ENCODE results near the gene ARID1B. TPM values are rescaled to one million over a fixed set of nuclear protein-coding genes. Genes with fewer than 3 reads are reported as not detected.

ARID1B gene
- total and polyA plus RNA-seq, 9 donors: 44.2 to 72.5 (median 63.5) TPM

DNA sequence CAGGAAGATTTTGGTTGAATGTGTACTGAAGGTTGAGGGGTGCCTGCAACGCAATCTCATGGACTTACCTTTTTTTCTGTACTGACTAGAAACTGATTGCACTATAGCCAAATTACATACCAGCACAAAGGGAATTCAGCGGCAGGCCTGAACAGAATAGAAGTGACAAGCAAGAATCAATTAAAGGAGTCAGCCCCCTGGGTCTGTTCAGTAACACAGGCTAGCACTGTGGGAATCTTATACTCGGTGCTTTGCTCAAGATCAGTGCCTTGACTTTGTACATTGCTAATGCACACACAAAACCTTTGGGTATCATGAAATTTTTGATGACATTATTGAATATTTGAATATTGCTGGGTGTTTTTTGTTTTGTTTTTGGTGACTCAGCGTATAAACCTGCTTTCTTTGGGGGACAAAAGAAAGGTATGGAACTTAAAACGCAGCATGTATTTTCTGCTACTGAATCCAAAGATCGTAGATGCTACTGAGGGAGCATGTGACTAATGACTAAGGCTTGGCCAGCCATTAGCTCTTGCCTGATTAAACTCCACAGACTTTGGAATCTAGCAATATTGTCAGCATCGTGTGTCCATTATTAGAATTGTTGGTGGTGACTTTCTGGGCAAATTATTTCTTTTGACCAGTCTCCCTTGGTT, 236.6 kb downstream of the ARID1B start:
- no peak for DNase-seq
- H3K27me3 ChIP-seq (ENCODE audit: control insufficient read depth, insufficient read depth, low read length): no peaks in the 10 kb centered on the region
- peaks cover 6% of the 10 kb centered on the region for H3K9me3 ChIP-seq (replicated peaks; ENCODE audit: control insufficient read depth, low read depth, low read length)
- no peak overlapping the region for H3K27ac ChIP-seq (ENCODE audit: low read length)
- H3K4me3 ChIP-seq (ENCODE audit: low read length): no peak overlapping the region
- WGBS (ENCODE audit: insufficient coverage): 89% methylated on average over 3 of the region's 7 CpGs
- H3K36me3 ChIP-seq (ENCODE audit: control insufficient read depth, insufficient read depth, low read length): no peaks in the 10 kb centered on the region
- H3K4me1 ChIP-seq (ENCODE audit: control insufficient read depth, insufficient read depth, low read length): no peaks in the 10 kb centered on the region

DNA sequence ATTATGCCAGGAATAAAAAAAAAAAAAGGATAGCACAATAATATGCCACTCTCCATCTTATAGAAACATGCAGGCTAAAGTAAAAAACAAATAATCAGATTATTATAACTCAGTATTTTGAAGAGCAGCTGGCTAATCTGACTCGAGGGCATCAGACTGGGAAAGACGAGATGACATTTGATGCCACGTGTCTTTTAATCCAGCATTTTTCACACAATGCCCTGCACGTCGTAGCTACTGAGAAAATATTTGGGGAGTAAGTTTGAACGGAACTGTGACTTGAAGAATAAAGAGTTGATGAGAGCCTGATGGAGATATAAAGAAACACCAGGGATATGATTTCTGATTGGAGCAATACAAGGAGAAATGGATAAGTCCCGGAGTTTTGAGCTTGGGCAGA, 237.7 kb downstream of the ARID1B start:
- Histone ChIP-seq H3K27ac (ENCODE audit: low read length) (no peak overlapping the region), H3K4me3 (ENCODE audit: low read length) (no peak overlapping the region), H3K9me3 (replicated peaks; ENCODE audit: control insufficient read depth, low read depth, low read length) (peaks cover 6% of the 10 kb centered on the region), H3K27me3 (ENCODE audit: control insufficient read depth, insufficient read depth, low read length) (no peaks in the 10 kb centered on the region), H3K4me1 (ENCODE audit: control insufficient read depth, insufficient read depth, low read length) (no peaks in the 10 kb centered on the region), H3K36me3 (ENCODE audit: control insufficient read depth, insufficient read depth, low read length) (no peaks in the 10 kb centered on the region)
- 78% methylated on average over 2 of the region's 7 CpGs for WGBS (ENCODE audit: insufficient coverage)
- no peak for DNase-seq

- no peaks in the 10 kb centered on the region for H3K27me3 ChIP-seq (ENCODE audit: control insufficient read depth, insufficient read depth, low read length)
- DNase-seq: no peak
- H3K9me3 ChIP-seq (replicated peaks; ENCODE audit: control insufficient read depth, low read depth, low read length): peaks cover 2% of the 10 kb centered on the region
- no peak overlapping the region for H3K27ac ChIP-seq (ENCODE audit: low read length)
- H3K4me1 ChIP-seq (ENCODE audit: control insufficient read depth, insufficient read depth, low read length): no peaks in the 10 kb centered on the region
- H3K4me3 ChIP-seq (ENCODE audit: low read length): no peak overlapping the region
- no CpG with 5 or more reads among the region's 1 CpG for WGBS (ENCODE audit: insufficient coverage)
- no peaks in the 10 kb centered on the region for H3K36me3 ChIP-seq (ENCODE audit: control insufficient read depth, insufficient read depth, low read length)
These were observed 239.8 kb downstream of the ARID1B start for GRCh38 chr6:157017022-157017421.

GRCh38 chr6:157017861-157018260, 240.7 kb downstream of the ARID1B start:
- no peaks in the 10 kb centered on the region for H3K9me3 ChIP-seq (replicated peaks; ENCODE audit: control insufficient read depth, low read depth, low read length)
- DNase-seq: no peak
- H3K4me3 ChIP-seq (ENCODE audit: low read length): no peak overlapping the region
- peaks cover 4% of the 10 kb centered on the region for H3K4me1 ChIP-seq (ENCODE audit: control insufficient read depth, insufficient read depth, low read length)
- no peak overlapping the region for H3K27ac ChIP-seq (ENCODE audit: low read length)
- H3K36me3 ChIP-seq (ENCODE audit: control insufficient read depth, insufficient read depth, low read length): no peaks in the 10 kb centered on the region
- H3K27me3 ChIP-seq (ENCODE audit: control insufficient read depth, insufficient read depth, low read length): no peaks in the 10 kb centered on the region

- H3K27me3 ChIP-seq (ENCODE audit: control insufficient read depth, insufficient read depth, low read length): no peaks in the 10 kb centered on the region
- WGBS (ENCODE audit: insufficient coverage): no CpG with 5 or more reads among the region's 2 CpGs
- no peak overlapping the region for H3K4me3 ChIP-seq (ENCODE audit: low read length)
- H3K9me3 ChIP-seq (replicated peaks; ENCODE audit: control insufficient read depth, low read depth, low read length): no peaks in the 10 kb centered on the region
- H3K4me1 ChIP-seq (ENCODE audit: control insufficient read depth, insufficient read depth, low read length): peaks cover 4% of the 10 kb centered on the region
- H3K36me3 ChIP-seq (ENCODE audit: control insufficient read depth, insufficient read depth, low read length): no peaks in the 10 kb centered on the region
- no peak overlapping the region for H3K27ac ChIP-seq (ENCODE audit: low read length)
- DNase-seq: no peak
These were observed 242.0 kb downstream of the ARID1B start for GRCh38 chr6:157019115-157019641.

DNA sequence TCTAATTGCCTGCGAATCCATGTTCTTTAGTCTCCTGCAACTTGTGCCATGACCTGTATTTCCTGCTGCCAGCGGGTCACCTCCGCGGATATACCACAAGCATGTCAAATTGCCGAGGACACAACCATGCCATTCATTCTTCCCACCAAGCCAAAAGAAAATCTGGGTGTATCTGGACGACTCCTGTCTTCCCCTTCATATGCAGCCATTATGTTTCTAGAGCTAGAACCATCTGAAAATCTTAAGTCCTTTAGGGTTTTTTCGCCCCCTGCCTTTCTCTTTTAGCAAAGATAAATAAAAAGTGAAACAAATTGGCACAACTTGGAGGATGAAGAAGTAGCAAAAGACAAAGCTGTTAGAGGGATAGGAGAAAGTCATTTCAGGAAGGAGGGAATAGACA, 242.6 kb downstream of the ARID1B start:
- 55% methylated on average over 6 of the region's 7 CpGs for WGBS (ENCODE audit: insufficient coverage)
- no peak overlapping the region for H3K4me3 ChIP-seq (ENCODE audit: low read length)
- peak; percentile 62 for DNase-seq

GRCh38 chr6:157020398-157020797, 243.2 kb downstream of the ARID1B start:
- WGBS (ENCODE audit: insufficient coverage): no CpG with 5 or more reads among the region's 4 CpGs
- Histone ChIP-seq H3K27me3 (ENCODE audit: control insufficient read depth, insufficient read depth, low read length) (no peaks in the 10 kb centered on the region), H3K36me3 (ENCODE audit: control insufficient read depth, insufficient read depth, low read length) (no peaks in the 10 kb centered on the region), H3K27ac (ENCODE audit: low read length) (peak overlapping the region; percentile 99), H3K4me1 (ENCODE audit: control insufficient read depth, insufficient read depth, low read length) (peaks cover 4% of the 10 kb centered on the region), H3K9me3 (replicated peaks; ENCODE audit: control insufficient read depth, low read depth, low read length) (no peaks in the 10 kb centered on the region), H3K4me3 (ENCODE audit: low read length) (peak overlapping the region; percentile 90)
- DNase-seq: peak; percentile 50

More for the DNA sequence above, 242.6 kb downstream of the ARID1B start:
- Histone ChIP-seq H3K4me1 (ENCODE audit: control insufficient read depth, insufficient read depth, low read length) (peaks cover 4% of the 10 kb centered on the region), H3K36me3 (ENCODE audit: control insufficient read depth, insufficient read depth, low read length) (no peaks in the 10 kb centered on the region), H3K9me3 (replicated peaks; ENCODE audit: control insufficient read depth, low read depth, low read length) (no peaks in the 10 kb centered on the region), H3K27me3 (ENCODE audit: control insufficient read depth, insufficient read depth, low read length) (no peaks in the 10 kb centered on the region), H3K27ac (ENCODE audit: low read length) (no peak overlapping the region)

DNA sequence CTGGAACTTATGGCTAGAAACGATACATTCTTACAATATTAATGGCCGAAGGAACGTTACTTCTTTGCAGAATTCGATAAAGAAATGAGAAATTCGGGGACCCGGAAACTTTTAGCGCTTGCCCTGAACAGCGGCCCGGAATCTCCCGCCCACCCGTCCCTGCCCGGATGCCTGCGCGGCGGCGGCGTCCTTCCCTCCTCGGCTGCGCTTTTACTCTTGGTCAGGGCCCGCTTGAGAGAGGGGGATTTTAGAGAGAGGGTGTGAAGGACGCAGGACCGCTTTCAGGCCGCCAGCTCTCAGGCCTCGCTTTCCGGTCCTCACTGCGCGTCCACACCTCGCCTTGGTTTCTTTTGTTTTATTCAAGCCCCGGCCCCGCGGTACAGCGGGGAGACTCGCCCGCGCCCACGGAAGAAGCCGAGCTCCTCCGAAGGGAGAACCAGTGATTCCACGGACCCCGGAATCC, 243.7 kb downstream of the ARID1B start:
- DNase-seq: peak; percentile 87
- peak overlapping the region; percentile 99 for H3K27ac ChIP-seq (ENCODE audit: low read length)
- H3K36me3 ChIP-seq (ENCODE audit: control insufficient read depth, insufficient read depth, low read length): no peaks in the 10 kb centered on the region
- H3K4me1 ChIP-seq (ENCODE audit: control insufficient read depth, insufficient read depth, low read length): peaks cover 4% of the 10 kb centered on the region
- under 1% methylated on average over 32 of the region's 40 CpGs for WGBS (ENCODE audit: insufficient coverage)
- H3K27me3 ChIP-seq (ENCODE audit: control insufficient read depth, insufficient read depth, low read length): no peaks in the 10 kb centered on the region
- H3K9me3 ChIP-seq (replicated peaks; ENCODE audit: control insufficient read depth, low read depth, low read length): peaks cover 2% of the 10 kb centered on the region
- peak overlapping the region; percentile 90 for H3K4me3 ChIP-seq (ENCODE audit: low read length)

DNA sequence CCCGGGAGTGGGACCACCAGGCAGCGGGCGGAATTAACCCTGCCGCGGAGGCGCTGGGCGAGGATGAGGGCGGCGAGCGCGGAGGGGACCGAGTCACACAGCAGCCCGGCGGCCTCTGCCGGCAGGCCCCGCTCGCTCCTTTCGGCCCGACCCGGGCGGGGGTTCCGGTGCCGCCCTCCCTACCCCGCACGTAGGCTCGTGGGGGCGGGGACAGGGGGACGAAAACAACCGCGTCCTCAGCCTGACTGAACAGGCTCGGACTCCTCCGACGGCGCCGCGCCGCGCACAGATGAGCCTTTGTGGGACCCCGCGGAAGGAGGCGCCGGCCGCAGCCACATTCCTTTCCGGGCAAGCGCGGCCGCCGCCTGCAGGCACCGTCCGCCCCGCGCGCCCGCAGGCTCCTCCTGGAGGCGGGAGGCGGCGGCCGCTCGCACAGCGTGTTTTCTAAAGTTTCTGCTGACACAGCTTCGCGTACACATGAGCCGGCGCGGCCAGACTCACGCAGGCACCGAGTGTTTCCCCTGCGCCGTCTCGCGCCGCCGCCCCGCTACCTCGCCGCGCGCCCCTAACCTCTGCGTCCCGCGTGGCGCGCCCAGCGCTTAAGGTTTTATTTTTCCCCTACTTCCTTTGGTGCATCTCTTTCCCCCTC, 244.3 kb downstream of the ARID1B start:
- H3K27ac ChIP-seq (ENCODE audit: low read length): peak overlapping the region; percentile 99
- peak overlapping the region; percentile 90 for H3K4me3 ChIP-seq (ENCODE audit: low read length)
- DNase-seq: peak; percentile 97
- H3K36me3 ChIP-seq (ENCODE audit: control insufficient read depth, insufficient read depth, low read length): no peaks in the 10 kb centered on the region
- no peaks in the 10 kb centered on the region for H3K27me3 ChIP-seq (ENCODE audit: control insufficient read depth, insufficient read depth, low read length)
- WGBS (ENCODE audit: insufficient coverage): under 1% methylated on average over 84 of the region's 84 CpGs
- H3K9me3 ChIP-seq (replicated peaks; ENCODE audit: control insufficient read depth, low read depth, low read length): peaks cover 2% of the 10 kb centered on the region
- H3K4me1 ChIP-seq (ENCODE audit: control insufficient read depth, insufficient read depth, low read length): peaks cover 4% of the 10 kb centered on the region

- no peaks in the 10 kb centered on the region for H3K36me3 ChIP-seq (ENCODE audit: control insufficient read depth, insufficient read depth, low read length)
- H3K27me3 ChIP-seq (ENCODE audit: control insufficient read depth, insufficient read depth, low read length): no peaks in the 10 kb centered on the region
- peak overlapping the region; percentile 99 for H3K27ac ChIP-seq (ENCODE audit: low read length)
- H3K9me3 ChIP-seq (replicated peaks; ENCODE audit: control insufficient read depth, low read depth, low read length): peaks cover 2% of the 10 kb centered on the region
- H3K4me3 ChIP-seq (ENCODE audit: low read length): peak overlapping the region; percentile 90
- peaks cover 4% of the 10 kb centered on the region for H3K4me1 ChIP-seq (ENCODE audit: control insufficient read depth, insufficient read depth, low read length)
- peak; percentile 94 for DNase-seq
- WGBS (ENCODE audit: insufficient coverage): 0% methylated on average over 16 of the region's 33 CpGs
These were observed 245.0 kb downstream of the ARID1B start for GRCh38 chr6:157021993-157022740.
